ENCODE data around the gene ARID5B. TPM values are rescaled to one million over a fixed set of nuclear protein-coding genes. Genes with fewer than 3 reads are reported as not detected.
"Not testable (repeated sequence)": the region's sequence is repeated elsewhere in the genome, so short reads cannot be mapped to it uniquely, and the experiment has no call there.

ARID5B gene
- polyA plus RNA-seq, 4 donors, result 45.0 to 57.3 (median 51.7) TPM

GRCh38 chr10:62025901-62026879, 124.7 kb downstream of the ARID5B start:
- no peak for DNase-seq (ENCODE audit: low read depth in 4 of 4, low spot score in 2 of 4)

- DNase-seq (ENCODE audit: low read depth in 4 of 4, low spot score in 2 of 4), result no peak
Measured at GRCh38 chr10:62027841-62028501, 126.5 kb downstream of the ARID5B start.

- DNase-seq (ENCODE audit: low read depth in 4 of 4, low spot score in 2 of 4), result not testable (repeated sequence)
Measured at GRCh38 chr10:62028502-62028842, 127.0 kb downstream of the ARID5B start.

- DNase-seq (ENCODE audit: low read depth in 4 of 4, low spot score in 2 of 4), result no peak
Measured at GRCh38 chr10:62029401-62029800, 127.9 kb downstream of the ARID5B start.

- DNase-seq (ENCODE audit: low read depth in 4 of 4, low spot score in 2 of 4), result no peak
Measured at GRCh38 chr10:62031507-62031906, 130.0 kb downstream of the ARID5B start.

GRCh38 chr10:62033125-62033524, 131.6 kb downstream of the ARID5B start:
- DNase-seq (ENCODE audit: low read depth in 4 of 4, low spot score in 2 of 4), result no peak

GRCh38 chr10:62034096-62034640, 132.7 kb downstream of the ARID5B start:
- no peak for DNase-seq (ENCODE audit: low read depth in 4 of 4, low spot score in 2 of 4)

GRCh38 chr10:62036186-62037081, 134.9 kb downstream of the ARID5B start:
- DNase-seq (ENCODE audit: low read depth in 4 of 4, low spot score in 2 of 4), result no peak

- no peak for DNase-seq (ENCODE audit: low read depth in 4 of 4, low spot score in 2 of 4)
Measured at GRCh38 chr10:62037166-62037831, 135.8 kb downstream of the ARID5B start.

GRCh38 chr10:62037890-62038608, 136.6 kb downstream of the ARID5B start:
- no peak for DNase-seq (ENCODE audit: low read depth in 4 of 4, low spot score in 2 of 4)

GRCh38 chr10:62038609-62039190, 137.2 kb downstream of the ARID5B start:
- DNase-seq (ENCODE audit: low read depth in 4 of 4, low spot score in 2 of 4), result peak in 1 of 4 donors; percentile 78

GRCh38 chr10:62039954-62040353, 138.5 kb downstream of the ARID5B start:
- DNase-seq (ENCODE audit: low read depth in 4 of 4, low spot score in 2 of 4), result no peak

GRCh38 chr10:62040881-62041280, 139.4 kb downstream of the ARID5B start:
- DNase-seq (ENCODE audit: low read depth in 4 of 4, low spot score in 2 of 4), result no peak

- no peak for DNase-seq (ENCODE audit: low read depth in 4 of 4, low spot score in 2 of 4)
Measured at GRCh38 chr10:62043421-62044021, 142.0 kb downstream of the ARID5B start.

- no peak for DNase-seq (ENCODE audit: low read depth in 4 of 4, low spot score in 2 of 4)
Measured at GRCh38 chr10:62044566-62044965, 143.1 kb downstream of the ARID5B start.

- DNase-seq (ENCODE audit: low read depth in 4 of 4, low spot score in 2 of 4), result no peak
Measured at GRCh38 chr10:62045765-62046521, 144.4 kb downstream of the ARID5B start.

GRCh38 chr10:62046522-62047227, 145.2 kb downstream of the ARID5B start:
- no peak for DNase-seq (ENCODE audit: low read depth in 4 of 4, low spot score in 2 of 4)

Measured in left renal cortex interstitium (tissue), 4 donors.